ENCODE measurements around the gene PLCH2.

The PLCH2 gene

GRCh38 chr1:2502210-2502609, 26.1 kb downstream of the PLCH2 start:
- DNase-seq = no peak

DNA sequence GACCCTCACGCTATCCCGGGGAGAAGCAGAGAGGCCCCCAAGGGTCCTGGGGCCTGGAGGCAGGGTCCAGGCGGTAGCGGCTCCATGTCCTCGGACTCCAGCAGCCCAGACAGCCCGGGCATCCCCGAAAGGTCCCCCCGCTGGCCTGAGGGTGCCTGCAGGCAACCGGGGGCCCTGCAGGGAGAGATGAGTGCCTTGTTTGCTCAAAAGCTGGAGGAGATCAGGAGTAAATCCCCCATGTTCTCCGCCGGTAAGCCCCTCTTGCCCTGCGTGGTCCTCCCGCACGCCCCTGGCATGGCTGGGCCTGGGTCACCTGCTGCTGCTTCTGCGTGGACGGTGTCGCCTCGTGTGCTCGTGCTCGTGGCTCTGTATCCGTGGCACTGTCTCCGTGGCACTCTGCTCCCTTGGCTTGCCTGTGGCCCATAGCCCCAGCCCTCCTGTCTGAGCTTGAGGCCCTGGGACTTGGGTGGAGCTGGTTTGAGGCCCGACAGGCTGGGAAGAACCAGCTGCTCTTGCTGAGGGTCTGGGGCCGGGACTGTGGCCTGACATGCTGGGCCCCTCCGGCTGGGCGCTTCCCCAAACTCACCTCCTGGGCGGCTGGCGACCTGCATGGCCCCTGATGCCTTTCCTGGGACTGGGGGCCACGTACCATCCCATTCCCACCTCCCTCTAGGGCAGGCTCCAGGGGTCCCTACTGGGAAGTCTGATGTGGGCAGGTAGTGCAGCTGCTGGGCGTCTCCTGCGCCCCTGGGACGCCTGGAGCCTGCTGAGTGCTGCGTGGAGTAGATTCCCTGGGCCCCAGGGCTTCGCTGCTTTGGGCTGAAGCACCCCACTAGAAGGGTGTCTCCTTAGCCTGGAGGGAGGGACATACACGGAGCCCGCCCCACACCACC, 26.8 kb downstream of the PLCH2 start:
- DNase-seq = no peak

DNA sequence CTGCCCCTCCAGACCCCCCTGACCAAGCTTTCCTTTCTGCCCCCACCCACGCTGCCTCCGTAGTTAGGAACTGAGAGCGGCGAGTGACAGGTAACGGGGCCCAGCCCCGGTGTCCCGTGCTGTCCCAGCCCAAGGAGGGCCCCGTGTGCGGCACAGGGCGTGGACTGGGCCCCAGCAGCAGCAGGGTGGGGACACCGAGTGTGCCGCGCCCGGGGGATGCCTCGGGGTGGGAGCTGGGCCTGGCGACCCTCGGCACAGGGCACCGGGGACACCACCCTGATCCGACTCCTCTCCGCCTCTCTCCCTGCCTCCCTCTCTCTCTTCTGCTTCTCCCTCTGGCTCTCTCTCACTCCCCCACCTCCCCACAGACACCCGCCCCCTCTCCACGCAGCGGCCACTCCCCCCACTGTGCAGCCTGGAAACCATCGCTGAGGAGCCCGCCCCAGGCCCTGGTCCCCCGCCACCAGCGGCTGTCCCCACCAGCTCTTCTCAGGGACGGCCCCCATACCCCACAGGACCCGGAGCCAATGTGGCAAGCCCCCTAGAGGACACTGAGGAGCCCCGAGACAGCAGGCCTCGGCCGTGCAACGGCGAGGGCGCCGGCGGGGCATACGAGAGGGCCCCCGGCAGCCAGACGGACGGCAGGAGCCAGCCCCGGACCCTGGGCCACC, 27.6 kb downstream of the PLCH2 start:
- DNase-seq = no peak

GRCh38 chr1:2504225-2504948, 28.3 kb downstream of the PLCH2 start:
- no peak for DNase-seq

DNA sequence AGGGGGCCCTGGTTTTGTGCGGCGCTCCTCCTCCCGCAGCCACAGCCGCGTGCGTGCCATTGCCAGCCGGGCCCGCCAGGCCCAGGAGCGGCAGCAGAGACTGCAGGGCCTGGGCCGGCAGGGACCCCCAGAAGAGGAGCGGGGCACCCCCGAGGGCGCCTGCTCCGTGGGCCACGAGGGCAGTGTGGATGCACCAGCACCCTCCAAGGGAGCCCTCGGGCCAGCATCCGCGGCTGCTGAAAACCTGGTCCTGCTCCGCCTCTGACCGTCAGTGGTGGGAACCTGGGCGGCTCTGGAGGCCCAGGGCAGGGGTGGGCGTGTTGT, 28.8 kb downstream of the PLCH2 start:
- DNase-seq = no peak

- no peak for DNase-seq
These were observed 29.4 kb downstream of the PLCH2 start for GRCh38 chr1:2505461-2505994.

- no peak for DNase-seq
These were observed 30.1 kb downstream of the PLCH2 start for GRCh38 chr1:2506007-2506860.

DNA sequence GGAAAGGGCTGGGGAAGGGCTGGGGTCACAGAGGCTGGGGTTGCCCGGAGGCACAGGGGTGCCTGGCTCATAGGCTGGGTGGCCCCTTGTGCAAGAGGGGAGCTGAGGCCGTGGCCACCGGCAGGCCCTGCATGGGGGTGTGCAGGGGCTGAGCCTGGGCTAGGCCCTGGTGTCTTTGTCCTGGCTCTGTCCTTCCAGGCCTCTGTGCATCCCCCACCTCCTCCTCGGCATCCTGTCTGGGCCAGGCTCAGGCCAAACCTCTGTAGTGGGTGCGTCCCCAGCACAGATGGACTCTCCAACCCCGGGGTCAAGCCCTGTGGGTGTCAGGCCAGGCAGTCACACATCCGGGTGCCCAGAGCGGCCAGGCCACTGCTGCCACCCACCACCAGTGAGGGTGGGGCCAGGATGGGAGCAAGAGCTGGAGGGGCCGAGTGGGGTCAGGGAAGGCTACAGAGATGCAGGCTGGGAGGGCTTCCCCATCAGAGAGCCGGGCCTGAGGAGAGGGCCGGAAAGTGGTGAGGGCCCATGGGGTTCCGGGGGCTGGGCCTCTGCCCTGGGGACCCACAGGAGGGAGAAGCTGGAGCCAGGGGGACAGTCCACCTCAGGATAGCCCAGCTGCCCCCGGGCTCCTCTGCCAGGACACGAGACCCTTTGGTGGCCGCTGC, 30.9 kb downstream of the PLCH2 start:
- DNase-seq = no peak

DNA sequence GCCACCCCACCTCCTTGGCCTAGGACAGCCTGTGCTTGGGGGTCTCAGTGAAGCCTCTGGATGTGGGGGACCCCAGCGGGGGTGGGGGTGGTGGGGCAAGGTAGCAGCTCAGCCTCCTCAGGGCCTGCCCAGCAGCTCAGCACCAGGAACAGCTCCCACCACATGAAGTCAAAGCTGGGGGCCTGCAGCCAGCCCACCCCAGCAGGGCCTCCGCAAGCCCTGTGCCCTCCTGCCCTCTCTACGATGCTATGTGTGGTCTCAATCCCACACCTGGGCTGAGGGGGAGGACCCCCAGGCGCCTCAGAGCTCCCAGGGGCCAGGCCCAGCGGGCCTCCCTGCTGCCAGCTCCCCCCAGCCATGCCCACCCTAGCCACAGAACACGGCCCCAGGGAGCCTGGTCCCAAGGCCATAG, 31.7 kb downstream of the PLCH2 start:
- DNase-seq = no peak

GRCh38 chr1:2508180-2508579, 32.1 kb downstream of the PLCH2 start:
- DNase-seq = no peak

DNA sequence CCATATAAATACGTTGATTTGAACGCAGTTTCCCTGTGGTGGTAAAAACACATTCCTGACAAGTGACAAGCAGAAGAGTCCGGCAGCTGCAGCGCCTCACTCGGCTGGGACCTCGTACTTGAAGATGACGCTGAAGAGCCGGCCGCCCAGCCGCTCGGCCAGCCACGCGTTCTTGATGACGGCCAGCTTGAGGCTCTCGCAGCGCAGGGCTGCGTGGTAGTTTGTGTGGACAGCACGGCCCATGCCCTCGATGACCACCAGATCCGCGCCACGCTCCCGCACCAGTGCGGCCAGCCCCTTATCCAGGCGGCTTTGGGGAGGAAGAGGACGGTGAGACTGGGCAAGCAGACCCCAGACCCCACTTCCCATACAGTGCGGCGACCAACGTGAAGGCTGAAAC, 32.7 kb downstream of the PLCH2 start:
- DNase-seq = no peak

DNA sequence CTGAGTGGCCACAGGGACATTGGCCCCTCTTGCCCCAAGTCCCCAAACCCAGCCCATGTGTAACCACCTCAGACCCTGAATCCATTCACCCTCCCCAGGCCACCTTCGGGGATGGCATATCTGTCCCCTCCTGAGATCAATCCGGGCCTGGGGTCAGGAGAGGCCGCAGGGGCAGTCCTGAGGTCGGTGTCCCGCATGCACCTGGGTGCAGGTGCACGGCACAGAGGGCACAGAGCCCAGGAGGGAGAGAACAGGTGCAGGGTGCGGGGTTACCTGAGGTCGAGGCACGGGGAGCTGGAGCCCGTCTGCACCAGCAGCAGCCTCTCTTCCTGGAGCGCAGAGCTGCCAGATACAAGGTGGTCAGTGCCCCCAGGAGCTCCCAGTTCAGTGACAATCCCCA, 33.5 kb downstream of the PLCH2 start:
- DNase-seq = no peak

GRCh38 chr1:2510366-2511155, 34.5 kb downstream of the PLCH2 start:
- DNase-seq = no peak

DNA sequence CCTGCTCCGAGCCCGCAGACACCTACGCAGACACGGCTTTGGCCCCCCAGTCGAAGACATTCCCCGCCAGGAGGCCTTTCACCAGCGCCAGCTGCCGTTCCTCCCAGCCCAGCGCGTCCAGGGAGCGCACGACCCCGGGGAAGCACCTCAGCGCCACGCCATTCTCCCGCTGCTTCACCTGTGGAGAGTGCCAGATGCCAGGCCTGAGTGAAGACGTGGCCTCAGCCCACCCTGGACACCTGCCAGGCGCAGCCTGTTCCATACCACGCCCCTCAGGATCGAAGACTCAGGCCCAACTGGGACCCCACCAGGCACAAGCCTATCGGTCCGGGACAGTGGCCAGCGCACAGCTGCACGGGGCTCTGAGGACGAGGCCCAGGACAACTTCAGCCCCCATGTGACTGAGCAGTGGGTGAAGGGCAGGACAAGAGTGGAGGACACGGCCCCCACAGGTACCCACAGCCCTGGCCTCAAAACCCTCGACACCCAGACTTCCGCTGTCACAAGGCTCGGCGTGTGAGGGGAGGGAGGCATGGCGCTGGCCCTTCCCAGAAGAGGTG, 36.9 kb downstream of the PLCH2 start:
- DNase-seq = no peak

- no peak for DNase-seq
These were observed 38.0 kb downstream of the PLCH2 start for GRCh38 chr1:2513939-2514652.

DNA sequence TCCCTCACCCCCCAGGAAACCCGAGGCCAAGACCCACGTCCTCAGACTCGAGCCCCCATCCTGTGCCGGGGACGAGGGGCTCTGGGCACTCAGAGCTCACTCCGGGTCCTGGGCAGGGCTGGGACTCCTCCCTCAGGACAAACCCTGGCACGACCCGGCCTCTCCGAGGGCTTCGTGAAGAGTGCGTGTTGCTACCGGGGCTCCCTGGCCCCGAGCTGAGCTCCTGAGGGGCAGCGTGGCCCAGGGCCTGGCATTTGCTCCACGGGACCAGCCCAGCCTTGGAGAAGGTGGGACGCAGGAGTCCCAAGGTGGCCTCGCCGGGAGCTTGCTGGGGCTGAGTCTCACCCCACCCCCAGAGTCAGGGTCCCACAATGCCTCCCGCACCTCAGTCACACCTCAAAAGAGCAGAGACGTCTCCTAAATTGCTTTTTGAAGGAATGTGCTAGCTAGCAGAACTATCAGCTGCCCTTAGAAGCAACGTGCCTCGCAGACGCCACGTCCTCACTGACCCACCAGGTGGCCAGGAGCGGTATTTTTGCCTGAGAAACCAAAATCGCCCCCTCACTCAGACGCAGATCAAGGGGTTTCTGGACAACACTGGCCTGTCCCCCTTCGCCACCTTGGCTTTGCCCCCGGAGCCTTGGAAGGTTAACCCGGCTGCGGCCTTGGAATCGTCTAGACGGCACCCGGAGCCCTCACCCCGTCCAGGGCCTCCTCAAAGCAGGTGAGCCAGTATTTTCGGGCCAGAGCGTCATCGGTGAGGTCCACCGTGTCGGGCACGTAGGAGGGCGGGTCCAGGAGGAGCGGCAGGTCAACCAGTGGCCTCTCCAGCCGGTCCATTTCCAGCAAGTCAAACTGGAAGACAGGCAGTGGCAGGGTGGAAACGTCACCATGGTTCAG, 39.0 kb downstream of the PLCH2 start:
- no peak for DNase-seq

DNA sequence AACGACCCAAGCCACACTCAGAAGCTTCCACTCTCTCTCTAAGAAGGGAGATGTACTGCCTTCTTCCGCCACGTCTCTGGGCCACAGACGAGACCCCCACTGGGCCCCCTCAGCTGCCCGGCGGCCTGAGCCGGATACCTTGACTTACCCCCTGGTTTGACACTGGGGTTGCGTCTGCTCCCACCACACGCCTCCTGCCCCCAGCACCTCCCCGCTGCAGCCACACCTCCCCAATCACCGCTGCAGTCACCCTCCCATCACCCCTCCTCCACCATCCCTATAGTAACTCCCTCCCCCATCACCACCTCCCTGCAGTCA, 39.6 kb downstream of the PLCH2 start:
- DNase-seq = no peak

- DNase-seq = no peak
These were observed 40.0 kb downstream of the PLCH2 start for GRCh38 chr1:2516124-2516523.

DNA sequence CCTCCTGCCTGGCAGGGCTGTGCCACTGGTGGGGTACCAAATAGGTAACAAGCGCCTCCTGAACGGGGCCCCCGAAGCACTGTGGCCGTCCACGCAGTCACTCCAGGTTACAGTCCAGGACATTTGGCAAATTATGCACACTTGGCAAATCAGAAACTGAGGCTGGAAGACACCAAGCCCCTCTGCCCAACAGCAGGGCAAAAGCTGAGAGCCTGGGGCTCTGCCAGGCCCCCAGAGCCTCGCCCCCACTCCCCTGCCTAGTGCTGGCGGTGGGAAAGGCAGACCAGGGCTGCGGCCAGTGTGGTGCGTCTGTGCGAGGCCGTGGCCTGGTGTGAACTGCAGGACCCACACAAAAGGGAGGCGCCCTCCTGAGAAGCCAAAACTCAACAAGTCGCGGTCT, 40.9 kb downstream of the PLCH2 start:
- no peak for DNase-seq
